PC-3 (cell line): ENCODE results near the gene PPP2R5B.

Experiments used
- EZH2phosphoT487 ChIP-seq: fragments of 300-600 bp; sonication (generic); IDR thresholded peaks from 2 replicates; pipeline ENCODE4 v1.6.1; 2018; ENCODE audit warnings: mild to moderate bottlenecking, antibody characterized with exemption, low read length, borderline replicate concordance
- TF ChIP-seq, protein P1 (sequence below): fragments of 300-600 bp; sonication (generic); conservative IDR thresholded peaks from 2 replicates; pipeline ENCODE4 v1.5.1; 2017; ENCODE audit warnings: antibody characterized with exemption, low read depth, mild to moderate bottlenecking, low read length

GRCh38 chr11:64878223-64878493, 46.3 kb upstream of the PPP2R5B start:
- TF ChIP-seq, protein P1, sequence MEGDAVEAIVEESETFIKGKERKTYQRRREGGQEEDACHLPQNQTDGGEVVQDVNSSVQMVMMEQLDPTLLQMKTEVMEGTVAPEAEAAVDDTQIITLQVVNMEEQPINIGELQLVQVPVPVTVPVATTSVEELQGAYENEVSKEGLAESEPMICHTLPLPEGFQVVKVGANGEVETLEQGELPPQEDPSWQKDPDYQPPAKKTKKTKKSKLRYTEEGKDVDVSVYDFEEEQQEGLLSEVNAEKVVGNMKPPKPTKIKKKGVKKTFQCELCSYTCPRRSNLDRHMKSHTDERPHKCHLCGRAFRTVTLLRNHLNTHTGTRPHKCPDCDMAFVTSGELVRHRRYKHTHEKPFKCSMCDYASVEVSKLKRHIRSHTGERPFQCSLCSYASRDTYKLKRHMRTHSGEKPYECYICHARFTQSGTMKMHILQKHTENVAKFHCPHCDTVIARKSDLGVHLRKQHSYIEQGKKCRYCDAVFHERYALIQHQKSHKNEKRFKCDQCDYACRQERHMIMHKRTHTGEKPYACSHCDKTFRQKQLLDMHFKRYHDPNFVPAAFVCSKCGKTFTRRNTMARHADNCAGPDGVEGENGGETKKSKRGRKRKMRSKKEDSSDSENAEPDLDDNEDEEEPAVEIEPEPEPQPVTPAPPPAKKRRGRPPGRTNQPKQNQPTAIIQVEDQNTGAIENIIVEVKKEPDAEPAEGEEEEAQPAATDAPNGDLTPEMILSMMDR: no peak
- no peak for TF ChIP-seq EZH2phosphoT487
